Kidney capillary endothelial cell (primary cell): Measurements from ENCODE around the gene ST3GAL3.

Experiments
- DNase-seq: peaks from one replicate; pipeline ENCODE4 v3.0.0-alpha.2; 2018; ENCODE audit warnings: low spot score

The ST3GAL3 gene, protein sequence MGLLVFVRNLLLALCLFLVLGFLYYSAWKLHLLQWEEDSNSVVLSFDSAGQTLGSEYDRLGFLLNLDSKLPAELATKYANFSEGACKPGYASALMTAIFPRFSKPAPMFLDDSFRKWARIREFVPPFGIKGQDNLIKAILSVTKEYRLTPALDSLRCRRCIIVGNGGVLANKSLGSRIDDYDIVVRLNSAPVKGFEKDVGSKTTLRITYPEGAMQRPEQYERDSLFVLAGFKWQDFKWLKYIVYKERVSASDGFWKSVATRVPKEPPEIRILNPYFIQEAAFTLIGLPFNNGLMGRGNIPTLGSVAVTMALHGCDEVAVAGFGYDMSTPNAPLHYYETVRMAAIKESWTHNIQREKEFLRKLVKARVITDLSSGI

DNA sequence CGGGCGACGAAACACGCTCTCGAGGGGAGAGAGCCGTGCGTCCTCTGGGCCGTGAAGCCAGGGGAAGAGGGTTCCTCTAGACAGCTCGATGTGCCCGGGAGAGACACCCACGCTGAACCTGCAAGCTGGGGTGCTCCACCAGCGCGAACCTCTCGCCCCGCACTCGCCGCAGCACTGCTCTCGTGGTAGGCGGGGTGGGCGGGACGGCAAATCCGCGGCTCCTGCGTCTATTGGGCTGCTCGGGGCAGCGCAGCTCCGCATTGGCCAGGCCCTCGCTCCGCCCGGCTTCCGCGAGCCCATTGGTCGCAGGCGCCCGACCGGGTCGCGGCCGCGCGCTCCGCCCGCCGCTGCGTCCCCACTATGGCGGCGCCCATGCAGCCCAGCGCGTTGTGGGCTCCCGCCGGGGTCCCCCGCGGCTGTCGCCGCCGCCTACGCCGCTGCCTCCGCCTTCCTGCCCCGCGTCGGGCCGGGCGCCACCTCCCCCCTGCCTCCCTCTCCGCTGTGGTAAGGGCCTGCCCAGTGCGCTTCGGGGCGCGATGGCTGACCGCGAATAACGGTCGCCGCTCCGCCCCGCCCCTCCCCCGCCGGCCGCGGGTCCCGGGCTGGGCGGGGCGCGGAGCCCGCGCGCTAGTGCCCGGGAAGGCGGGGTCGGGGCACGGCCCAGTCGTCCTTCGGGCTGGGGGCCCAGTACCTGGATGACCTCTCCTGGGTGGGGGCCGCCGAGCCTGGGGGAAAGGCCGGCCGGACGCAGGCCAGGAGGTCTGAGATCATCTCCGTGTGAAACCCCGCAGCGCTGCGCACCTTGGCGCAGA, at the start of gene ST3GAL3:
ST3GAL3 (plus strand) TSS at position 347 of the 812 bp plus-strand sequence. CDS start 28,727 bp downstream, outside the sequence.
- DNase-seq: peak; percentile 93

DNA sequence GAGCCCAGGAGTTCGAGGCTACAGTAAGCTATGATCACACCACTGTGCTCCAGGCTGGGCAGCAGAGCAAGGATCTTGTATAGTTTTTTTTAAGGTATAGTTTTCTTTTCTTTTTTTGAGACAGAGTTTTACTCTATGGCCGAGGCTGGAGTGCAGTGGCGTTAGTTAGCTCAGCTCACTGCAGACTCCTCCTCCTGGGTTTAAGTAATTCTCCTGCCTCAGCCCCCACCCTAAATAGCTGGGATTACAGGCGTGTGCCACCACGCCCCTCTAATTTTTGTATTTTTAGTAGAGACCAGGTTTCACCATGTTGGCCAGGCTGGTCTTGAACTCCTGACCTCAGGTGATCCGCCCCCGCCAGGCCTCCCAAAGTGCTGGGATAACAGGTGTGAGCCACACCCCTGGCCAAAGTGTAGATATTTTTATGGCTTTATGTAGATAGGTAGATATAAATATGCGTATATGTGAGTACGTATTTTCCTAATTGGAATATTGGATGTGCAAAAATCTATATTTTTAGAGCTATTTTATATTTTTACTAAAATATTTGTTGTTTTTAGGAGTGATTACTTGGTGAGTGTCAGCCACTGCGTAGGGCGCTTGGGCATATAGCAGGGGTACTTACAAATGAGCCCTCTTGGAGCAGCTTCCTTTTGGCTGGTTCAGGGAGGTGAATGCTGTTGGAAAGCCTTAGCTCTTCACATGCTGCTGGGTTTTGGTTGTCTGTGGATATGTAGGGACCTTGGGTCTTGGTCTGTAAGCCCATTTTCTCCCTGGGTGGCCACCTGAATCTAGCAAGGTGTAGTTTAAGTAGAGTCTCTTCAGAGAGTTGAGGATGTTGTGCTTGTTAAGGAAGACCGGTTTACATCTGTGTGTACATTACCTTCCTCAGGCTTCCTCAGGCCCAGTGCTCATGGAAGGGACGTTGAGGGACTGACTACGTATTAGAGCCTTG, 47.8 kb upstream of the ST3GAL3 start:
- DNase-seq: no peak

GRCh38 chr1:43660355-43660754, 47.0 kb upstream of the ST3GAL3 start:
- no peak for DNase-seq

GRCh38 chr1:43664369-43664768, 43.0 kb upstream of the ST3GAL3 start:
- no peak for DNase-seq

DNA sequence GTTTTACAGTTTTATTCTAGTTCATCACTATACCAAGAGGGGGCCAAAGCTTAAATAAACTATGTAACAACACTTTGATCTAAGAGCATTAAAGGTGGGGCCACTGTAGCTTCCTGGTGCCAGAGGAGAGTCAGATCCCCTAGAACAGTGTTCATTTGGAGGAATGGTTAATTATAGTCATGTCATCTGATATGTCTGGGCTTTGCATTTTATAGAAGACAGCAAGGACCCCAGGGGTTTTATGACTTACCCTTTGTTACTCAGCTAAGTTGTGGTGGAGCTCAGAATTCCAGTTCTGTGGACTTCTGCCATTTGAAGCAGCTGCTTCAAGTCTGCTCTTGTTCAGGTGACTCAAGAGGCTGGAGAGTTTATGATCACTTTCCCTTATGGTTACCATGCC, 40.7 kb upstream of the ST3GAL3 start:
- DNase-seq: no peak

DNA sequence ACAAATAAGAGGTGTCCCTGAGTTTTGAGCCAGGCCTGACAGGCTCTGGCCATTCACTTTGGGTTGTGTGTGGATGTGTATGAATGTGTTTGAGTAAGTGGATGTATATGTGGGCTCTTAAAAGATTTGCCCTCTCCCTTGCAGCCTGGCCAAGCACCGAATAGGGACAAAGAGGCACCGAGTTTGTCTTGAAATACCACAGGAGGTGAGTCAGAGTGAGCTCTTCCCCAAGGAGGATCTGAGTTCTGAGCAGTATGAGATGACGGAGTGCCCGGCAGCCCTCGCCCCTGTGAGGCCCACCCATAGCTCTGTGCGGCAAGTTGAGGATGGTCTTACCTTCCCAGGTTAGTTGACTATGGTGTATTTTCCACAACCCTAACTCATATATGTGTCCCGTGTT, 38.4 kb upstream of the ST3GAL3 start:
- DNase-seq: no peak

DNA sequence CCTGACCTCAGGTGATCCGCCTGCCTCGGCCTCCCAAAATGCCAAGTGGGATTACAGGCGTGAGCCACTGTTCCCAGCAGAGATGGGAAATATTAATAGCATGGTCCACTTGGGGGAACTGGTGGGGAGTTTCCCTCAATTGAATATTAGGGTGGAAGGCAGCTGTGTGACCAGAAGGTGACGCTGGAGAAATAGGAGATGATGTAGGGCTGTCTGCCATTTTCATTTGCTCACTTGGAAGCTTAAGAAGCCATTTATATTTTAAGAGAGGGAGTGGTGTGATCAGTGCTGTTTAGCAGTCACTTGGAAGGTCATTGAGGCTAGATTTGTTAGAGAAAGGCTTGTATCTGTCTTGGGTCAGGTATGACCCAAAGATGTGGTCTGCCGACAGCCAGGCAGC, 37.5 kb upstream of the ST3GAL3 start:
- DNase-seq: no peak

- DNase-seq: no peak
Observed at GRCh38 chr1:43671193-43671592, 36.1 kb upstream of the ST3GAL3 start.

DNA sequence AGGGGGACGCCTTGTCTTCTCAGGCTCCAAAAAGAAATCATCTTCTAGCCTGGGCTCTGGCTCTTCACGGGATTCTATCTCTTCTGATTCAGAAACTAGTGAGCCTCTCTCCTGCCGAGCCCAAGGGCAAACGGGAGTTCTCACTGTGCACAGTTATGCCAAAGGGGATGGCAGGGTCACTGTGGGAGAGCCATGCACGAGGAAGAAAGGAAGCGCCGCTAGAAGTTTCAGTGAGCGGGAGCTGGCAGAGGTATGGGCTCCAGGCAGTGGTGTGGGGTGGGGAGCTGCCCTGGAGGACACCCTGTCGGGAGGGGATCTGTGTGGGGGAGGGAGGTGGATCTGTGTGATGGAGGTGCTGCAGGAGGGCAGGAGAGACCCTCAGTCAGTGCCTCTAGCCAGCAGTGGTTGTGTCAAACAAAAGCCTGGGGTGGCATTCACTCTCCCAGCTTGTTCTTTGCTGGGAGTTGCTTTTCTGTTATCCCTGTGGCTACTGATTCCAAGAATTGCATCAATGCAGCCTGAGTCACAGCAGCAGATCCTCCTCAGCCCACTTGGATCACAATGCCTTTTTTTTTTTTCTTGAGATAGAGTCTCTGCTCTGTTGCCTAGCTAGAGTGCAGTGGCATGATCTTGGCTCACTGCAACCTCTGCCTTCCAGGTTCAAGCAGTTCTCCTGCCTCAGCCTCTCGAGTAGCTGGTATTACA, 35.6 kb upstream of the ST3GAL3 start:
- no peak for DNase-seq

DNA sequence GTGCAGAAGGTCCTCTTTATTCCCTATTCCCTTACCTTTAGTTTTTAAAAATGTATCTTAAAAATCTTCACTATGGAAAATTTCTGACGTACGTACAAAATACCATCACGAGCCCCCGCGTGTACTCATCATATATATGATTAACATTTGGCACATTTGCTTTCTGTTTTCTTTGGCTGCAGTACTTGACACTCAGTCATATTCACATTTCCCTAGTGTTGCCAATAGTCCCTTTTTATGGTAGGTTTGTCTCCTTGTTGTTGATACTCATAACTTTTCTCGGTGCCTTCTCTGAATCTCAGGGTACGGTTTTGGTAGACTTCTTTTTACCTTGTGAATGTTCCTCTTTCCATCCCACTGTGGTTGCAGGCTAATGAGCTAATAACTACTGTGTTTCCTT, 34.1 kb upstream of the ST3GAL3 start:
- DNase-seq: no peak

DNA sequence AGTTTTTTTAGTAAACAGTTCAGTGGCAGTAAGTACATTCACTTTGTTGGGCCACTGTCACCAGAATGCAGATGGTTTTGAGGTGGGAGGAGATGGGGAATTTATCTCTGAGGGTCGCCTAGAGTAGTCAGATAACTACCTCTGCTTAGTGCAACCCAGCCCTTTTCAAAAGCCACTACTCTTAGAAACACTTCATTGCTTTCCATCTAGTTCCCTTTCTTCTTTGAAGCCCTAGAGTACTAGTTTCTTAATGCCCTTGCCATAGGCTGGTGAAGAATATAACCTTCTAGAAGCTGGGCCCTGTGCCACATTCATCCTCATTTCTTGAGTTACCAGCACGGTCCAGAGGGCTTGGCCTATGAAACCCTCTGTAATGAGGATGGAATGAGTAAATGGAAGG, 28.4 kb upstream of the ST3GAL3 start:
- no peak for DNase-seq

DNA sequence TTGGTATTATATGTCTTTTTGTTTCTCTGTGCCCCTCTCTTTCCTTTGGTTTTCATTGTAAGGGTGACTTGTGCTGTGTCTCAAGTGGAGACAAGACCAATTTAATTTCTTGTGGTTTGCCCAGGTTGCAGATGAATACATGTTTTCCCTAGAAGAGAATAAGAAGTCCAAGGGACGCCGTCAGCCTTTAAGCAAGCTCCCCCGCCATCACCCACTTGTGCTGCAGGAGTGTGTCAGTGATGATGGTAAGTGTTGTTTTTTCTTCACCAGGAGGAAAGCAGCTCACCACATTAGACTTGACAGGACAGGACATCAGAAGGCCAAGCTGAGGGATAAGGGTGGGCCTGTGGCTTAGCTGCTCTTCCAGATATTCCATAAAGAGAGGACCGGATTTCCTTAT, 23.8 kb upstream of the ST3GAL3 start:
- no peak for DNase-seq

DNA sequence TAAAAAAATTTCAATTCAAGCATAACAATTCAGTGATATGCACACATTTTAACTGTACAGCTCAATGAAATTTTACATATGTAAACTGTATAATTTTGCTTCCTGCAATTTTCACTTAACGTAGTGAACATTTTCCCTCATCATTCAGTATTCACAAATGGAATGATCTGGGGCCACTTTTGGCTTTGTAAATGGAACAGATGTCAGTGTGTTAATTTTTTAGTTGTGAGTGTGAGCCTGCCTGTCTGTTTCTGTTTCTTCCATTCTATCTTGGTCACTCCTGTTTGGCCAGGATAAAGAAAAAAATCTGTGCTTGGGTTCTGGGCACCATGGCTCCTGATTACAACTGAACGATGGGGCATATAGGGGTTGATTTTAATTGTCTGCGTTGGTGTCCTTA, 20.5 kb upstream of the ST3GAL3 start:
- DNase-seq: no peak

GRCh38 chr1:43687301-43688108, 19.8 kb upstream of the ST3GAL3 start:
- DNase-seq: no peak

DNA sequence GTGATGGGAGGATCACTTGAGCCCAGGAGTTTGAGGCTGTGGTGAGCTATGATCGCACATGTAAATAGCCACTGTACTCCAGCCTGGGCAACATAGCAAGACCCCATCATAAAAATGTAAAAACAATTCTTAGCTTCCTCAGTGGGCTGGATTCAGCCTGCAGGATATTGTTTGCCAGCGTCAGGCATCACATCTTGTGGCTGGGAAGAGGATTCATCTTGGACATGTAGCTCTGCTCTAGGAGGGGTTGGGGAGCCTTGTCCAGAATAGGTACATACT, 19.3 kb upstream of the ST3GAL3 start:
- DNase-seq: no peak

GRCh38 chr1:43688594-43689000, 18.7 kb upstream of the ST3GAL3 start:
- DNase-seq: peak; percentile 69

- no peak for DNase-seq
Observed at GRCh38 chr1:43689289-43689688, 18.0 kb upstream of the ST3GAL3 start.

DNA sequence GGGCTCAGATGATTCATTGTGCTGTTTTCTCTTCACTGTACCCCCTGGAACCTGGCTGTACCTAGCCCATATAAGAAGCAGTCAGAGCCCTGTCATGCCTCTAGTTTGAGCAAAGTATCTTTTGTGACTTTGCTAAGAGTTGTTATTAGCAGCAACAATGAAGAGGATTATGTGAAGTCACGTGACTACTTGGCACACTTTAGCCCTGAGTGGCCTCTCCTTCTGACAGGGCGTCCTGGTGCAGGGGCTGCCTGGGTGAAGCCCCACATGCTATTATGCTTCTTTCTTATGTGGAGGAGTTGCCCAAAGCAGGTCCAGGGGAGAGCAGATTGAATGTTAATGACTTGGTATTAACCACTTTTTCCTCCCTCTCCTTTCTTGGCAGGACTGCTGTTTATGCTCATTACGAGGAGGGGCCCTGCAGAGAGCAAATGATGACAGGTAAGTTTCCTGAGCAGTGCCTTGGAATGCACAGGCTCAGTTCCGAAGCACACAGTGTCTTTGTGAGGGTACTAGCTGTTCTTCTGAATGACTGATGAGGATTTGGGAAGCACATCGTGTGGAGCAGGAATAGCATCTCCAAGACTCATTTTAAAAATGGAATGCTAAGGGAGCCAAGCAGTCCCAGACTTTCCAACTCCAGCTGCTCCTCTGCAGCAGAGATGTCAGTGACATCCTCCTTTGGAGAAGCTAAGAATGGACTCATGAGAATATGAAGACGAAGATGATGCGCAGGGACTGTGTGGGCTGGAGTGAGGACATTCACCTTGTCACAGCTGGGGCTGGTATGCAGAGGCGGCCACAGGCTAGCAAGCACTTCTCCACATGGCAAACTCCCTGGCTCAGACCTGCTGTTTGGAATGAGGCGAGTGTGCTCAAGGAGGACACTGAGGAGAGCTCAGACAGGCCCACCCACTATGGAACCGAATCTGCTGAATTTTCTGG, 15.2 kb upstream of the ST3GAL3 start:
- DNase-seq: no peak

DNA sequence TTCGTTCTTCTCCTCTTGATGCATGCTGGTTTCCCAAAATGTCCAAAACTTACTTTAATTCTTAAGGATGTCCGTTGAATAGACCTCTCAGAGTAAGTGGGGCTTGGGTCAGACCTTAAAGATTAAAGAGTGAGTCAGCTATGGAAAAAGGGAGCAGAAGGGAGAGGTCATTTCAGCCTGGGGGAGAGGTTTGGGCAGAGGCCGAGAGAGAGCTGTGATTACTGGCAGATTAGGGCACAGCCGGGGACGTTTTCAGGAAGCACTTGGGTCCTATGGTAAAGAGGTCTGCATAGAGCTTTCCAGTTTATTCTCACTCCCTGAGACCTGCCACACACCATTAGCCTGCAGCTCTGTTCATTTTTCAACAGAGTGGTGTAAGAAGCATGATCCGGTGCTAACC, 14.0 kb upstream of the ST3GAL3 start:
- no peak for DNase-seq

- DNase-seq: no peak
Observed at GRCh38 chr1:43699281-43699680, 8.1 kb upstream of the ST3GAL3 start.
